CD4-positive, CD25-positive, alpha-beta regulatory T cell (primary cell): ENCODE measurements around the gene IQSEC1. TPM values are rescaled to one million over a fixed set of nuclear protein-coding genes. Genes with fewer than 3 reads are reported as not detected.
A peak's percentile ranks its signal among the peaks of the same experiment; 100 is the strongest.

Experiments
- ATAC-seq, 2 donors: fragments of 150-1000 bp; cut with Tn5 transposase; one replicate each; pipeline ENCODE4 v1.10.0; 2021; ENCODE audit warnings: low read depth in 2 of 2, moderate number of reproducible peaks in 2 of 2, moderate library complexity in 1 of 2
- DNase-seq, 3 donors: peaks; one replicate each; pipeline versions ENCODE4 v3.0.0 to v3.0.0-alpha.2; 2012 to 2022; ENCODE audit warnings: mixed read lengths in 1 of 3
- H3K27ac ChIP-seq: one replicate; pipeline ENCODE4 v1.7.0; 2013; ENCODE audit warnings: mild to moderate bottlenecking, low read length; ENCODE audit not compliant: insufficient read depth, poor library complexity, severe bottlenecking
- H3K27me3 ChIP-seq: one replicate; pipeline ENCODE4 v1.7.0; 2013; ENCODE audit warnings: low read length; ENCODE audit not compliant: control insufficient read depth, insufficient read depth
- H3K36me3 ChIP-seq: one replicate; pipeline ENCODE4 v1.7.0; 2013; ENCODE audit warnings: mild to moderate bottlenecking, low read length, moderate library complexity; ENCODE audit not compliant: control insufficient read depth, insufficient read depth
- H3K4me1 ChIP-seq: 2 replicates; pipeline ENCODE4 v1.7.0; 2013; ENCODE audit warnings: mild to moderate bottlenecking, low read length; ENCODE audit not compliant: insufficient read depth, control insufficient read depth, poor library complexity, severe bottlenecking
- H3K4me3 ChIP-seq: one replicate; pipeline ENCODE4 v1.7.0; 2013; ENCODE audit warnings: low read depth, mild to moderate bottlenecking, low read length, moderate library complexity
- H3K9me3 ChIP-seq, 2 experiments: 1 replicate in 1 of 2; 2 replicates in 1 of 2; pipeline ENCODE4 v1.7.0; 2013; ENCODE audit warnings: low read length in 2 of 2, mild to moderate bottlenecking in 1 of 2, moderate library complexity in 1 of 2; ENCODE audit not compliant: control insufficient read depth in 2 of 2
- H3K27ac Mint-ChIP-seq, 3 donors: one replicate each; pipeline ENCODE4 v1.8.0; 2020 to 2022; ENCODE audit warnings: mild to moderate bottlenecking in 3 of 3, mixed read lengths in 3 of 3, moderate library complexity in 2 of 3
- H3K27me3 Mint-ChIP-seq: one replicate; pipeline ENCODE4 v1.8.0; 2022; ENCODE audit warnings: mild to moderate bottlenecking, mixed read lengths
- H3K36me3 Mint-ChIP-seq: one replicate; pipeline ENCODE4 v1.8.0; 2020; ENCODE audit warnings: mixed read lengths
- H3K4me1 Mint-ChIP-seq, 4 donors: one replicate each; pipeline ENCODE4 v1.8.0; 2020 to 2022; ENCODE audit warnings: mixed read lengths in 4 of 4, mild to moderate bottlenecking in 1 of 4
- H3K4me3 Mint-ChIP-seq, 4 donors: one replicate each; pipeline ENCODE4 v1.8.0; 2020 to 2022; ENCODE audit warnings: mild to moderate bottlenecking in 4 of 4, mixed read lengths in 4 of 4, moderate library complexity in 3 of 4
- H3K9me3 Mint-ChIP-seq, 7 donors: one replicate each; pipeline ENCODE4 v1.8.0; 2020 to 2022; ENCODE audit warnings: mixed read lengths in 7 of 7, mild to moderate bottlenecking in 3 of 7, moderate library complexity in 2 of 7
- polyA plus RNA-seq, 4 donors: library from polyadenylated mRNA; unstranded; fragments of 300-500 nt; fragmentation: Illumina TruSeq; gene quantifications; one replicate each; pipeline ENCODE4 v1.2.3, GENCODE V29; 2021
- total RNA-seq: library from RNA; stranded (reverse); gene quantifications from one replicate; pipeline ENCODE4 v1.2.3, GENCODE V29; 2022

The IQSEC1 gene
- total and polyA plus RNA-seq, 5 donors from 2014 or later = 17.7 to 131 (median 21.1) TPM

- peaks cover 62% of the 10 kb centered on the region for H3K4me1 ChIP-seq
- H3K4me3 Mint-ChIP-seq = peak overlapping the region in 3 of 4 donors; percentile 48 to 57 (median 52)
- peaks cover 24% of the 10 kb centered on the region for H3K36me3 ChIP-seq
- H3K9me3 Mint-ChIP-seq = peaks cover 0 to 1% (median 0%) of the 10 kb centered on the region in 7 donors
- no peak overlapping the region for H3K4me3 ChIP-seq
- no peaks in the 10 kb centered on the region for H3K9me3 ChIP-seq
- H3K36me3 Mint-ChIP-seq = peaks cover 12% of the 10 kb centered on the region
- H3K27ac Mint-ChIP-seq = peak overlapping the region in 1 of 3 donors; percentile 81
- no peaks in the 10 kb centered on the region for H3K27me3 Mint-ChIP-seq
- DNase-seq (no peak), ATAC-seq (no peak)
- no peak overlapping the region for H3K27ac ChIP-seq
- H3K4me1 Mint-ChIP-seq = peaks cover 15 to 92% (median 76%) of the 10 kb centered on the region in 4 donors
- no peaks in the 10 kb centered on the region for H3K27me3 ChIP-seq
These were observed 108.3 kb downstream of the IQSEC1 start for GRCh38 chr3:12964711-12965612.

- Histone ChIP-seq H3K27me3 (no peaks in the 10 kb centered on the region), H3K9me3 (no peaks in the 10 kb centered on the region), H3K36me3 (peaks cover 25% of the 10 kb centered on the region), H3K4me3 (no peak overlapping the region), H3K27ac (no peak overlapping the region), H3K4me1 (peaks cover 66% of the 10 kb centered on the region)
- ATAC-seq (no peak), DNase-seq (no peak)
- Mint-ChIP-seq H3K9me3 (peaks cover 0 to 1% (median 0%) of the 10 kb centered on the region in 7 donors), H3K27me3 (no peaks in the 10 kb centered on the region), H3K4me1 (peaks cover 15 to 94% (median 77%) of the 10 kb centered on the region in 4 donors), H3K27ac (peak overlapping the region; percentile 15 to 81 (median 16)), H3K36me3 (peaks cover 12% of the 10 kb centered on the region), H3K4me3 (peak overlapping the region; percentile 19 to 82 (median 39))
These were observed 109.1 kb downstream of the IQSEC1 start for GRCh38 chr3:12963922-12964701.

- H3K36me3 ChIP-seq = peaks cover 25% of the 10 kb centered on the region
- H3K27me3 ChIP-seq = no peaks in the 10 kb centered on the region
- H3K36me3 Mint-ChIP-seq = peaks cover 18% of the 10 kb centered on the region
- peaks cover 61% of the 10 kb centered on the region for H3K4me1 ChIP-seq
- H3K27ac Mint-ChIP-seq = peak overlapping the region; percentile 0 to 81 (median 9)
- peaks cover 15 to 93% (median 77%) of the 10 kb centered on the region in 4 donors for H3K4me1 Mint-ChIP-seq
- peak in 1 of 3 donors; percentile 46 for DNase-seq
- no peak for ATAC-seq
- H3K9me3 Mint-ChIP-seq = peaks cover 0 to 1% (median 0%) of the 10 kb centered on the region in 7 donors
- peak overlapping the region; percentile 3 for H3K4me3 ChIP-seq
- peak overlapping the region; percentile 27 to 83 (median 56) for H3K4me3 Mint-ChIP-seq
- no peaks in the 10 kb centered on the region for H3K9me3 ChIP-seq
- H3K27ac ChIP-seq = no peak overlapping the region
- no peaks in the 10 kb centered on the region for H3K27me3 Mint-ChIP-seq
These were observed 109.9 kb downstream of the IQSEC1 start for GRCh38 chr3:12963231-12963896.

GRCh38 chr3:12962292-12962691, 110.9 kb downstream of the IQSEC1 start:
- H3K36me3 Mint-ChIP-seq = peaks cover 18% of the 10 kb centered on the region
- Histone ChIP-seq H3K9me3 (no peaks in the 10 kb centered on the region), H3K36me3 (peaks cover 25% of the 10 kb centered on the region), H3K27me3 (no peaks in the 10 kb centered on the region), H3K27ac (no peak overlapping the region), H3K4me1 (peaks cover 56% of the 10 kb centered on the region), H3K4me3 (no peak overlapping the region)
- DNase-seq (no peak), ATAC-seq (no peak)
- H3K9me3 Mint-ChIP-seq = peaks cover 0 to 1% (median 0%) of the 10 kb centered on the region in 7 donors
- H3K27ac Mint-ChIP-seq = peak overlapping the region in 1 of 3 donors; percentile 62
- H3K27me3 Mint-ChIP-seq = no peaks in the 10 kb centered on the region
- peaks cover 15 to 94% (median 76%) of the 10 kb centered on the region in 4 donors for H3K4me1 Mint-ChIP-seq
- H3K4me3 Mint-ChIP-seq = peak overlapping the region in 1 of 4 donors; percentile 82

GRCh38 chr3:12961697-12962036, 111.6 kb downstream of the IQSEC1 start:
- DNase-seq = no peak
- Histone ChIP-seq H3K27me3 (no peaks in the 10 kb centered on the region), H3K36me3 (peaks cover 25% of the 10 kb centered on the region), H3K9me3 (no peaks in the 10 kb centered on the region), H3K4me1 (peaks cover 54% of the 10 kb centered on the region), H3K4me3 (no peak overlapping the region), H3K27ac (no peak overlapping the region)
- Mint-ChIP-seq H3K4me1 (peaks cover 15 to 95% (median 75%) of the 10 kb centered on the region in 4 donors), H3K9me3 (peaks cover 0 to 1% (median 0%) of the 10 kb centered on the region in 7 donors), H3K27ac (peak overlapping the region in 2 of 3 donors; percentile 36 to 74), H3K27me3 (no peaks in the 10 kb centered on the region), H3K36me3 (peaks cover 18% of the 10 kb centered on the region), H3K4me3 (peak overlapping the region in 3 of 4 donors; percentile 4 to 63 (median 36))
- no peak for ATAC-seq

GRCh38 chr3:12961007-12961696, 112.1 kb downstream of the IQSEC1 start:
- H3K36me3 ChIP-seq = peaks cover 28% of the 10 kb centered on the region
- H3K4me1 Mint-ChIP-seq = peaks cover 15 to 95% (median 73%) of the 10 kb centered on the region in 4 donors
- H3K27ac ChIP-seq = no peak overlapping the region
- peaks cover 18% of the 10 kb centered on the region for H3K36me3 Mint-ChIP-seq
- H3K27ac Mint-ChIP-seq = peak overlapping the region in 2 of 3 donors; percentile 36 to 42
- no peak for ATAC-seq
- H3K27me3 Mint-ChIP-seq = no peaks in the 10 kb centered on the region
- H3K9me3 Mint-ChIP-seq = peaks cover 0 to 1% (median 0%) of the 10 kb centered on the region in 7 donors
- H3K4me3 ChIP-seq = no peak overlapping the region
- H3K27me3 ChIP-seq = no peaks in the 10 kb centered on the region
- peak overlapping the region in 3 of 4 donors; percentile 26 to 63 (median 36) for H3K4me3 Mint-ChIP-seq
- no peaks in the 10 kb centered on the region for H3K9me3 ChIP-seq
- peaks cover 49% of the 10 kb centered on the region for H3K4me1 ChIP-seq
- DNase-seq = no peak

- ATAC-seq = no peak
- Histone ChIP-seq H3K4me1 (peaks cover 54% of the 10 kb centered on the region), H3K27ac (no peak overlapping the region), H3K4me3 (no peak overlapping the region), H3K27me3 (no peaks in the 10 kb centered on the region), H3K36me3 (peaks cover 28% of the 10 kb centered on the region), H3K9me3 (no peaks in the 10 kb centered on the region)
- peaks cover 15 to 95% (median 70%) of the 10 kb centered on the region in 4 donors for H3K4me1 Mint-ChIP-seq
- peaks cover 17% of the 10 kb centered on the region for H3K36me3 Mint-ChIP-seq
- no peak for DNase-seq
- H3K4me3 Mint-ChIP-seq = peak overlapping the region in 2 of 4 donors; percentile 26 to 63
- H3K9me3 Mint-ChIP-seq = peaks cover 0 to 1% (median 0%) of the 10 kb centered on the region in 7 donors
- H3K27ac Mint-ChIP-seq = no peak overlapping the region
- H3K27me3 Mint-ChIP-seq = no peaks in the 10 kb centered on the region
These were observed 112.7 kb downstream of the IQSEC1 start for GRCh38 chr3:12960497-12960896.
